HepG2 (cell line): Measurements from ENCODE around the gene PHKB. TPM values are rescaled to one million over a fixed set of nuclear protein-coding genes. Genes with fewer than 3 reads are reported as not detected.

Experiments
- ATM ChIP-seq: fragments of 450-650 bp; IDR thresholded peaks from 2 replicates; pipeline ENCODE4 v1.7.1; 2017; ENCODE audit warnings: mild to moderate bottlenecking, borderline replicate concordance
- CBX1 ChIP-seq: IDR thresholded peaks from one replicate; pipeline ENCODE4 v1.6.1; 2016; ENCODE audit warnings: antibody characterized with exemption, low read depth
- CHD4 ChIP-seq: fragments of 200-600 bp; sonication (generic); IDR thresholded peaks from 2 replicates; pipeline ENCODE4 v1.7.0; 2017; ENCODE audit warnings: mild to moderate bottlenecking, low read length, borderline replicate concordance
- GATAD2A ChIP-seq: IDR thresholded peaks from 2 replicates; pipeline ENCODE4 v1.6.1; 2016
- HMG20B ChIP-seq: conservative IDR thresholded peaks from 2 replicates; pipeline ENCODE4 v1.6.1; 2016; ENCODE audit warnings: missing genetic modification reagents, missing compliant biosample characterization
- MAZ ChIP-seq, 2 experiments: sonication (generic) in 1 of 2; formaldehyde crosslinking in 1 of 2; IDR thresholded peaks; 2 replicates each; pipeline versions ENCODE4 v1.5.0 to v1.6.1; 2012 to 2020; ENCODE audit warnings: low read depth in 2 of 2, mild to moderate bottlenecking in 2 of 2, borderline replicate concordance in 1 of 2, improper control_type of control experiment in 1 of 2, low read length in 1 of 2, missing genetic modification reagents in 1 of 2, moderate library complexity in 1 of 2
- NR2F1 ChIP-seq, 2 experiments: fragments of 450-650 bp in 1 of 2; formaldehyde crosslinking in 1 of 2; IDR thresholded peaks; 2 replicates each; pipeline versions ENCODE4 v1.5.0 to v1.6.1; 2016 to 2020; ENCODE audit warnings: mild to moderate bottlenecking in 1 of 2, missing compliant biosample characterization in 1 of 2, missing genetic modification reagents in 1 of 2, moderate library complexity in 1 of 2
- RXRB ChIP-seq: IDR thresholded peaks from 2 replicates; pipeline ENCODE4 v1.6.1; 2016; ENCODE audit warnings: borderline replicate concordance, missing genetic modification reagents, missing compliant biosample characterization
- SIX1 ChIP-seq: sonication (generic); formaldehyde crosslinking; IDR thresholded peaks from 2 replicates; pipeline ENCODE4 v1.4.0; 2020; ENCODE audit warnings: missing genetic modification reagents, borderline replicate concordance
- ZBTB38 ChIP-seq: sonication (generic); formaldehyde crosslinking; IDR thresholded peaks from 2 replicates; pipeline ENCODE4 v1.5.1; 2020; ENCODE audit warnings: mild to moderate bottlenecking, missing genetic modification reagents
- ZNF224 ChIP-seq: sonication (generic); formaldehyde crosslinking; IDR thresholded peaks from 2 replicates; pipeline ENCODE4 v1.5.0; 2020; ENCODE audit warnings: mild to moderate bottlenecking, missing genetic modification reagents
- ZNF30 ChIP-seq: sonication (generic); formaldehyde crosslinking; IDR thresholded peaks from 2 replicates; pipeline ENCODE4 v1.5.0; 2020; ENCODE audit warnings: mild to moderate bottlenecking, missing genetic modification reagents
- ZNF570 ChIP-seq: sonication (generic); formaldehyde crosslinking; IDR thresholded peaks from 2 replicates; pipeline ENCODE4 v1.4.0; 2020; ENCODE audit warnings: mild to moderate bottlenecking, missing genetic modification reagents, borderline replicate concordance
- ZNF605 ChIP-seq: sonication (generic); formaldehyde crosslinking; IDR thresholded peaks from 2 replicates; pipeline ENCODE4 v1.8.0; 2022; ENCODE audit warnings: mild to moderate bottlenecking, missing genetic modification reagents
- ZSCAN31 ChIP-seq: sonication (generic); formaldehyde crosslinking; IDR thresholded peaks from 2 replicates; pipeline ENCODE4 v1.5.0; 2020; ENCODE audit warnings: low read depth, mild to moderate bottlenecking, missing genetic modification reagents
- polyA plus RNA-seq, 8 experiments: library from polyadenylated mRNA; depleted of rRNA in 3 of 8; stranded (reverse) in 7 of 8; unstranded in 1 of 8; fragments of >200 nt; fragmentation: Illumina TruSeq in 4 of 8; extraction: Trizol in 4 of 8; gene quantifications; 2 replicates each; pipeline versions ENCODE4 v1.2.1 to v1.2.3, GENCODE V29; 2011 to 2016; ENCODE audit warnings: low read depth in 4 of 8, missing spikeins in 1 of 8, mixed read lengths in 1 of 8; ENCODE audit not compliant: insufficient read depth in 1 of 8
- total RNA-seq, 5 experiments: library from RNA; depleted of rRNA; stranded (reverse); fragments of >200 nt; fragmentation: Illumina TruSeq; extraction: Trizol; gene quantifications; 2 replicates each; pipeline ENCODE4 v1.2.3, GENCODE V29; 2016; ENCODE audit warnings: low read depth in 1 of 5
- TF ChIP-seq, protein P1 (sequence below): sonication (generic); formaldehyde crosslinking; IDR thresholded peaks from 2 replicates; pipeline ENCODE4 v1.8.0; 2022; ENCODE audit warnings: missing genetic modification reagents, mild to moderate bottlenecking, moderate library complexity, borderline replicate concordance
- TF ChIP-seq, protein P2 (sequence below): sonication (generic); formaldehyde crosslinking; IDR thresholded peaks from 2 replicates; pipeline ENCODE4 v1.4.0; 2020; ENCODE audit warnings: mild to moderate bottlenecking, missing genetic modification reagents
- TF ChIP-seq, protein P3 (sequence below): sonication (generic); formaldehyde crosslinking; IDR thresholded peaks from 2 replicates; pipeline ENCODE4 v1.5.0; 2020; ENCODE audit warnings: missing genetic modification reagents, mild to moderate bottlenecking, borderline replicate concordance

Gene PHKB
- total and polyA plus RNA-seq, 2 of the 13 experiments (the other 11 are each of a cell fraction or from before 2014, with no cell fraction given): 66.0 to 80.8 TPM

DNA sequence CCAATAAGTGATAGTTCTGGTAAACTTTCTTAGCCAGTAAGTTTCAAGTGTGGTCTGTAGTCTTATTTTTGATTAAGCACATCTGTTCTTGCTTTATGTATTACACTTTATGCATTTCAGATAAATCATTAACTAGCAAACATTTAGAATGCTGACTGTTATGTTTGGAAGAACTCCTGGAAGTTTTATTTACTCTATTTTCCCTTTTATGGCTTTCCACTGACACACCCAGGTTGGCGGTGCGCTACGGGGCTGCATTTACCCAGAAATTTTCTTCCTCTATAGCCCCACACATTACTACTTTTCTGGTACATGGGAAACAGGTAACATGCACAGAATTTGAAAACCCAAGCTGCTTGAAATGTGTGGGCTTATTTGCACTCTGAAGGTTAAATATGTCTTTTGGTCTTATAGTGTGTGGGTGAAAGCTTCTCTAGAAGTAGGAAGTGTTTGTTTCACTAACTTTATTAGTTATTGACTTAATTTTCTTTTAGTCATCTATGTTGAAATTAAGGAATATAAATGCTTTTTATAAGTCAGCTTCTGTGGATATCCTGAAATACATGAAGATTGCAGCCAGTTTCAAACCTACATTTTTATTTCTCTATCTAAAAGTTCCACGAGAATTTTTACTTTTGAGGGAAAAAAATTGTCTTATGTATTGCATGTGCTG is 203.7 kb downstream of the PHKB start (continued):
- TF ChIP-seq MAZ (IDR thresholded peaks at IDR 0.05; ENCODE audit: borderline replicate concordance, low read depth, low read length): no peak
- TF ChIP-seq MAZ (CRISPR knock-in tag; IDR thresholded peaks at IDR 0.05; ENCODE audit: low read depth): no peak
- TF ChIP-seq ZNF605 (CRISPR knock-in tag): no peak
- TF ChIP-seq, protein P1, sequence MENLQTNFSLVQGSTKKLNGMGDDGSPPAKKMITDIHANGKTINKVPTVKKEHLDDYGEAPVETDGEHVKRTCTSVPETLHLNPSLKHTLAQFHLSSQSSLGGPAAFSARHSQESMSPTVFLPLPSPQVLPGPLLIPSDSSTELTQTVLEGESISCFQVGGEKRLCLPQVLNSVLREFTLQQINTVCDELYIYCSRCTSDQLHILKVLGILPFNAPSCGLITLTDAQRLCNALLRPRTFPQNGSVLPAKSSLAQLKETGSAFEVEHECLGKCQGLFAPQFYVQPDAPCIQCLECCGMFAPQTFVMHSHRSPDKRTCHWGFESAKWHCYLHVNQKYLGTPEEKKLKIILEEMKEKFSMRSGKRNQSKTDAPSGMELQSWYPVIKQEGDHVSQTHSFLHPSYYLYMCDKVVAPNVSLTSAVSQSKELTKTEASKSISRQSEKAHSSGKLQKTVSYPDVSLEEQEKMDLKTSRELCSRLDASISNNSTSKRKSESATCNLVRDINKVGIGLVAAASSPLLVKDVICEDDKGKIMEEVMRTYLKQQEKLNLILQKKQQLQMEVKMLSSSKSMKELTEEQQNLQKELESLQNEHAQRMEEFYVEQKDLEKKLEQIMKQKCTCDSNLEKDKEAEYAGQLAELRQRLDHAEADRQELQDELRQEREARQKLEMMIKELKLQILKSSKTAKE (CRISPR knock-in tag): no peak
- TF ChIP-seq, protein P2, sequence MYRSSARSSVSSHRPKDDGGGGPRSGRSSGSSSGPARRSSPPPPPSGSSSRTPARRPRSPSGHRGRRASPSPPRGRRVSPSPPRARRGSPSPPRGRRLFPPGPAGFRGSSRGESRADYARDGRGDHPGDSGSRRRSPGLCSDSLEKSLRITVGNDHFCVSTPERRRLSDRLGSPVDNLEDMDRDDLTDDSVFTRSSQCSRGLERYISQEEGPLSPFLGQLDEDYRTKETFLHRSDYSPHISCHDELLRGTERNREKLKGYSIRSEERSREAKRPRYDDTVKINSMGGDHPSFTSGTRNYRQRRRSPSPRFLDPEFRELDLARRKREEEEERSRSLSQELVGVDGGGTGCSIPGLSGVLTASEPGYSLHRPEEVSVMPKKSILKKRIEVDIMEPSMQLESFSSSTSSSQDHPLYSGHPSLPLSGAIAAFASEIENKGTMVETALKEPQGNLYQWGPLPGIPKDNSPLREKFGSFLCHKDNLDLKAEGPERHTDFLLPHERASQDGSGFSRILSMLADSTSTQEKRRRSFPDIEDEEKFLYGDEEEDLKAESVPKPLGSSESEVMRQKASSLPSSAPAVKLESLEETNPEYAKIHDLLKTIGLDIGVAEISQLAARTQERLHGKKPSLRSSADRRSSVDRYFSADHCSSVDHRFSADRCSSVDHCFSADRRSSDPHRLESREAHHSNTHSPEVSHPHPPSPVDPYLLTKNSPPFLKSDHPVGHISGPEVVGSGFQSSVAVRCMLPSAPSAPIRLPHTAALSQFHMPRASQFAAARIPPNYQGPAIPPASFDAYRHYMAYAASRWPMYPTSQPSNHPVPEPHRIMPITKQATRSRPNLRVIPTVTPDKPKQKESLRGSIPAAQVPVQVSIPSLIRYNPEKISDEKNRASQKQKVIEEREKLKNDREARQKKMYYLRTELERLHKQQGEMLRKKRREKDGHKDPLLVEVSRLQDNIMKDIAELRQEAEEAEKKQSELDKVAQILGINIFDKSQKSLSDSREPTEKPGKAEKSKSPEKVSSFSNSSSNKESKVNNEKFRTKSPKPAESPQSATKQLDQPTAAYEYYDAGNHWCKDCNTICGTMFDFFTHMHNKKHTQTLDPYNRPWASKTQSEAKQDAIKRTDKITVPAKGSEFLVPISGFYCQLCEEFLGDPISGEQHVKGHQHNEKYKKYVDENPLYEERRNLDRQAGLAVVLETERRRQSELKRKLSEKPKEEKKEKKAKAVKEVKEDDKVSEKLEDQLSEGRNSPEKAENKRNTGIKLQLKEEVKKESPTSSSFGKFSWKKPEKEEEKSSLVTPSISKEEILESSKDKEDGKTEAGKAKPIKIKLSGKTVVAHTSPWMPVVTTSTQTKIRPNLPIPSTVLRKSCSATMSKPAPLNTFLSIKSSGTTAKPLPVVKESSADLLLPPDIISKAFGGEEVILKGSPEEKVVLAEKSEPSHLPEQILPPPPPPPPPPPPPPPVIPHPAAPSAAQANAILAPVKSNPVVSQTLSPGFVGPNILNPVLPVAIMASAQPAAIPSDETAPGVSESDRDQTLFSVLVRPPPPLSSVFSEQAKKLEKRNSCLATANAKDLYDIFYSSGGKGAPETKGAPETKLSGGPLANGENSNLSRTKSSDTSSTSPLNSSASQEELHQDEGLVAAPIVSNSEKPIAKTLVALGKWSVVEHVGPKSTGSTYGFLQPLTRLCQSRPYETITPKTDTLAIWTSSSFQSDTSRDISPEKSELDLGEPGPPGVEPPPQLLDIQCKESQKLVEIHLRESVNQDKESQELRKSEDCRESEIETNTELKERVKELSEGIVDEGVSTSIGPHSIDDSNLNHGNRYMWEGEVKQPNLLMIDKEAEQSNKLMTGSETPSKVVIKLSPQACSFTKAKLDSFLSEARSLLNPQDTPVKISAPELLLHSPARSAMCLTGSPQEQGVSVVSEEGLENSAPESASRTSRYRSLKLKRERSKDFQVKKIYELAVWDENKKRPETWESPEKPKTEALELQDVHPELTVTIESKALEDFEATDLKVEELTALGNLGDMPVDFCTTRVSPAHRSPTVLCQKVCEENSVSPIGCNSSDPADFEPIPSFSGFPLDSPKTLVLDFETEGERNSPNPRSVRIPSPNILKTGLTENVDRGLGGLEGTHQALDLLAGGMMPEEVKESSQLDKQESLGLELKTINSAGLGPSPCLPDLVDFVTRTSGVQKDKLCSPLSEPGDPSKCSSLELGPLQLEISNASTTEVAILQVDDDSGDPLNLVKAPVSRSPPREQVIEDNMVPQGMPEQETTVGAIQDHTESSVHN (CRISPR knock-in tag): no peak
- TF ChIP-seq, protein P3, sequence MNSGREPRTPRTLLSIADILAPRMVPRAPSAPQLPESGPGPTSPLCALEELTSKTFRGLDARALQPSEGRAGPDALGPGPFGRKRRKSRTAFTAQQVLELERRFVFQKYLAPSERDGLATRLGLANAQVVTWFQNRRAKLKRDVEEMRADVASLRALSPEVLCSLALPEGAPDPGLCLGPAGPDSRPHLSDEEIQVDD (CRISPR knock-in tag): no peak
- TF ChIP-seq GATAD2A (CRISPR knock-in tag): no peak
- TF ChIP-seq HMG20B (CRISPR knock-in tag): no peak
- TF ChIP-seq SIX1 (CRISPR knock-in tag): no peak
- TF ChIP-seq ATM: no peak
- no peak for TF ChIP-seq ZNF570 (CRISPR knock-in tag)
- TF ChIP-seq ZNF30 (CRISPR knock-in tag): no peak
- TF ChIP-seq ZSCAN31 (CRISPR knock-in tag): no peak
- no peak for TF ChIP-seq ZNF224
- no peak for TF ChIP-seq CHD4
- TF ChIP-seq NR2F1 (CRISPR knock-in tag; IDR thresholded peaks at IDR 0.05): no peak
- TF ChIP-seq ZBTB38: no peak
- no peak for TF ChIP-seq CBX1
- TF ChIP-seq RXRB (CRISPR knock-in tag): no peak
